ENCODE measurements around the gene HORMAD2. TPM values are rescaled to one million over a fixed set of nuclear protein-coding genes. Genes with fewer than 3 reads are reported as not detected.

The HORMAD2 gene
- total RNA-seq, 4 donors from 2014 or later: not detected

- no peak for DNase-seq (ENCODE audit: low spot score in 2 of 2)
- H3K27ac ChIP-seq: peak overlapping the region in 2 of 4 donors; percentile 37 to 77
Observed at GRCh38 chr22:30202531-30203006, 122.3 kb downstream of the HORMAD2 start.

DNA sequence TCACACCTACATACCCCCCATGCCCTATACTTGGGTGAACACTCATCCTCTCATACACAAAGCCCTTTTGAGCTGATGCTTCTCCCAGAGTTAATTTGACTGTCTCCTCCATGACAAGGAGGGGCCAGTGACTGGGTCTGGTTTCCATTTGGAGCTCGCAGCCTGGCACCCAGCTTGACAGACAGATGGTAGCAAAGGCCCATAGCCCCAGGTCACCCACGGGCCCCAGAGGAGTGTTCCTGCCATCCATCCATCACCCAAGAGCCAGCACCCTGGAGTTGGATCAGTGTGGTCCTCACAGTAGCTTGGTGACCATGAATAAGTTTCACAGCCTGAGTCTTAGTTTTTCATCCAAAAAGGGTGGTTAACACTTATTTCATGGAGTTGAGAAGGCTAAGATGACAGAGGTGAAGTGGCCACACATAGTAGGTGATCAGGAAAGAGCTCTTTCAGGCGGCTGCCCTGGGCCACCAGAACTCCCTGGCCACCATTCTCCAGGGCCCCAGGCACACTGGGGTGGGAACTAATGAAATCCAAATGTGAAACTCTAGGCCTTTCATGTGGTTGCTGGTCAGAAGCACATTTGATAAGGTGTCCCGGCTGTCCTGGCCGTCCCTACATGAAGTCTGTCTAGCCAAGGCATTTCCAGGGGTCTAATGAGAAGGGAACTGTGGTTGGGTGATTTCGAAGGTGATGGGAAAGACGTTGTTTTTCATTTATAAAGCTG lies 123.9 kb downstream of the HORMAD2 start:
- no peak overlapping the region for H3K4me3 ChIP-seq
- peaks cover 0 to 69% (median 23%) of the 10 kb centered on the region in 4 donors for H3K4me1 ChIP-seq
- H3K27me3 ChIP-seq: no peaks in the 10 kb centered on the region
- 74 to 77% methylated on average over 7 of the region's 7 CpGs for WGBS, 2 donors
- TF ChIP-seq POLR2A (IDR thresholded peaks at IDR 0.05): no peak
- no peak for TF ChIP-seq EP300 (IDR thresholded peaks at IDR 0.05)
- TF ChIP-seq, protein P1, sequence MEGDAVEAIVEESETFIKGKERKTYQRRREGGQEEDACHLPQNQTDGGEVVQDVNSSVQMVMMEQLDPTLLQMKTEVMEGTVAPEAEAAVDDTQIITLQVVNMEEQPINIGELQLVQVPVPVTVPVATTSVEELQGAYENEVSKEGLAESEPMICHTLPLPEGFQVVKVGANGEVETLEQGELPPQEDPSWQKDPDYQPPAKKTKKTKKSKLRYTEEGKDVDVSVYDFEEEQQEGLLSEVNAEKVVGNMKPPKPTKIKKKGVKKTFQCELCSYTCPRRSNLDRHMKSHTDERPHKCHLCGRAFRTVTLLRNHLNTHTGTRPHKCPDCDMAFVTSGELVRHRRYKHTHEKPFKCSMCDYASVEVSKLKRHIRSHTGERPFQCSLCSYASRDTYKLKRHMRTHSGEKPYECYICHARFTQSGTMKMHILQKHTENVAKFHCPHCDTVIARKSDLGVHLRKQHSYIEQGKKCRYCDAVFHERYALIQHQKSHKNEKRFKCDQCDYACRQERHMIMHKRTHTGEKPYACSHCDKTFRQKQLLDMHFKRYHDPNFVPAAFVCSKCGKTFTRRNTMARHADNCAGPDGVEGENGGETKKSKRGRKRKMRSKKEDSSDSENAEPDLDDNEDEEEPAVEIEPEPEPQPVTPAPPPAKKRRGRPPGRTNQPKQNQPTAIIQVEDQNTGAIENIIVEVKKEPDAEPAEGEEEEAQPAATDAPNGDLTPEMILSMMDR (IDR thresholded peaks at IDR 0.05): no peak
- peak overlapping the region in 2 of 4 donors; percentile 12 to 84 for H3K27ac ChIP-seq
- no peak for DNase-seq (ENCODE audit: low spot score in 2 of 2)
- no peaks in the 10 kb centered on the region for H3K9me3 ChIP-seq
- no peaks in the 10 kb centered on the region for H3K36me3 ChIP-seq

More at GRCh38 chr22:30202531-30203006, 122.3 kb downstream of the HORMAD2 start:
- no peak overlapping the region for H3K4me3 ChIP-seq
- H3K27me3 ChIP-seq: no peaks in the 10 kb centered on the region
- no peaks in the 10 kb centered on the region for H3K36me3 ChIP-seq
- no peaks in the 10 kb centered on the region for H3K9me3 ChIP-seq
- WGBS, 2 donors: 41 to 50% methylated on average over 9 of the region's 9 CpGs
- TF ChIP-seq POLR2A (IDR thresholded peaks at IDR 0.05) (no peak), EP300 (IDR thresholded peaks at IDR 0.05) (no peak)
- TF ChIP-seq, protein P1 (IDR thresholded peaks at IDR 0.05): no peak
- peaks cover 0 to 58% (median 15%) of the 10 kb centered on the region in 4 donors for H3K4me1 ChIP-seq

DNA sequence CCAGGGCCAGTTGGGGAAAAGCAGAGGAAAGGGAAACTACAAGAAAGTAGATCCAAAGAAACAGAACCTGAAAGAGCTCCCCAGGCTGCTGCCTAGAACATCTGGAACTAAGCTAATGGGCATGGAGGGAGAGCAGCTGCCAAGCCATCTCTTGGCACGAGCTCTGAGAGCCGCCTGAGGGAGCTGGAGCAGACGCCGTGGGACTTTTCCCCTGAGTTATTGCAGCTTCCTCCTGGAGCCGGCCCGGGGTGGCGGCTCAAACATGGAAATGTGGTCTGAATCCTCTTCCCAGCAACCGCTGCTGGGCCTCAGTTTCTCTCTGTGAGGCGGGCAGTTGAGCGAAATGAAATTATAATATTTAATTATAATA lies 124.5 kb downstream of the HORMAD2 start:
- H3K9me3 ChIP-seq: no peaks in the 10 kb centered on the region
- H3K36me3 ChIP-seq: no peaks in the 10 kb centered on the region
- no peak overlapping the region for H3K4me3 ChIP-seq
- no peaks in the 10 kb centered on the region for H3K27me3 ChIP-seq
- 51 to 61% methylated on average over 10 of the region's 10 CpGs for WGBS, 2 donors
- peaks cover 0 to 75% (median 24%) of the 10 kb centered on the region in 4 donors for H3K4me1 ChIP-seq
- H3K27ac ChIP-seq: peak overlapping the region in 1 of 4 donors; percentile 84
- no peak for DNase-seq (ENCODE audit: low spot score in 2 of 2)
- TF ChIP-seq POLR2A (IDR thresholded peaks at IDR 0.05) (no peak), EP300 (IDR thresholded peaks at IDR 0.05) (no peak)
- TF ChIP-seq, protein P1 (IDR thresholded peaks at IDR 0.05): no peak

DNA sequence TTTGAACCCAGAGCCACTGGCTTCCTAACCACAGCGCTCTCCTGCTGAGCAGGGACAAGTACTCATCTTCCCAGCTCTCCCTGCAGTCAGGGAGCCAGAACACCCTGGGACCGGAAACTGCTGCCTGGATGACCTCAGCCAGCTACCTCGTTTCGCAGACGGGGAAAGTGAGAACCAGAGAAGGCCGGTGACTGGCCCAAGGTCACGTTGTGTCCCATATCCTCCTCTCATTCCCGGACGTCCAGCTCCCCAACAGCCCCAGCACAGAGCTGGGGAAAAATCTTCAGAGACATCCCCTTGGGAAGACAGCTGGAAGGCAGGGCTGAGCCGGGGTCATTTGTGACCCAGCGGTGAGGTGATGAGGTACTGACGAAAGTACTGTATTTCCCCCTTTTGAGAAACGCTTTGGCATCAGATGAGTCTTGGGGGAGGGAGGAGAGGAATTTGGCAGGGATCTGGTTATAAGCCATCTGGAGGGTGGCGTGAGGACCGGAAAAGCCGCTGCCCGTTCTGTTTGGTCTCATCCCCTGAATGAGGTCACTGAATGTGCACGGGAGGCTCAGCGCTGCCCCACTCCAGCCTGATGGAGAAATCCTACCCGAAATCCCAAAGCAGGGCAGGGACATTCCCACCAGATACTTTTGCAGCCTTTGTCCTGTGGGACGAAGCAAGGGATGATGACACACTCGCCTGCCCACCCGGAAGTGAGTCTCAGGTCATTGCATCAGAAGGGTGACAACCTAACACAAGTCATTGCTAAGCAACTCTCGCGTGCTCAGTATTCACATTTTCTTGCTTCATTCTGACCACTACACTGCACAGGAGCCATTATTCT lies 125.2 kb downstream of the HORMAD2 start:
- TF ChIP-seq, protein P1 (IDR thresholded peaks at IDR 0.05): no peak
- peak in 1 of 2 donors; percentile 56 for TF ChIP-seq EP300 (IDR thresholded peaks at IDR 0.05)
- peak; percentile 35 to 53 for DNase-seq (ENCODE audit: low spot score in 2 of 2)

More for the DNA sequence above, 125.2 kb downstream of the HORMAD2 start:
- Histone ChIP-seq H3K36me3 (no peaks in the 10 kb centered on the region), H3K9me3 (no peaks in the 10 kb centered on the region), H3K4me3 (no peak overlapping the region), H3K27ac (peak overlapping the region in 3 of 4 donors; percentile 41 to 84 (median 79)), H3K4me1 (peaks cover 0 to 82% (median 24%) of the 10 kb centered on the region in 4 donors), H3K27me3 (no peaks in the 10 kb centered on the region)
- whole genome bisulfite sequencing, 2 donors: 67 to 76% methylated on average over 24 to 25 of the region's 25 CpGs

Data from tibial nerve (tissue), 4 donors.